Measurements from ENCODE around the gene CASP1.

Gene CASP1

GRCh38 chr11:104984808-104985207 is 50.1 kb downstream of the CASP1 start:
- in situ Hi-C loops (cut with HindIII; ENCODE audit: low sequenced_read_pairs) = no loop called here
- H3K4me3 ChIP-seq (ENCODE audit: low read depth, low read length) = no peak overlapping the region
- TF ChIP-seq CTCF (IDR thresholded peaks at IDR 0.05; ENCODE audit: low read depth, low read length, missing control alignments) = no peak

GRCh38 chr11:104979839-104980238 is 55.1 kb downstream of the CASP1 start:
- in situ Hi-C loops (cut with HindIII; ENCODE audit: low sequenced_read_pairs) = no loop called here
- TF ChIP-seq CTCF (IDR thresholded peaks at IDR 0.05; ENCODE audit: low read depth, low read length, missing control alignments) = no peak
- H3K4me3 ChIP-seq (ENCODE audit: low read depth, low read length) = no peak overlapping the region
- DNase-seq (ENCODE audit: low read depth) = no peak

More at GRCh38 chr11:104984808-104985207, 50.1 kb downstream of the CASP1 start:
- no peak for DNase-seq (ENCODE audit: low read depth)
